Neural cell (in vitro differentiated cells): ENCODE data around the gene MSANTD7. TPM values are rescaled to one million over a fixed set of nuclear protein-coding genes. Genes with fewer than 3 reads are reported as not detected.

ENCODE experiments used
- H2AFZ ChIP-seq: fragments of 200-600, 300-800 bp; sonication (generic), shearing (Covaris generic); 2 replicates; pipeline ENCODE4 v1.6.0; 2014; ENCODE audit warnings: low read depth, mild to moderate bottlenecking, antibody characterized with exemption, low read length, moderate library complexity
- H3F3A ChIP-seq: fragments of 200-600 bp; shearing (Covaris generic); 2 replicates; pipeline ENCODE4 v1.6.1; 2016; ENCODE audit warnings: mild to moderate bottlenecking, moderate library complexity, mixed read lengths, antibody characterized with exemption, low read length; ENCODE audit not compliant: insufficient read depth, poor library complexity, severe bottlenecking
- H3K27ac ChIP-seq: fragments of 200-600, 300-800 bp; sonication (generic), shearing (Covaris generic); 2 replicates; pipeline ENCODE4 v1.5.1; 2014; ENCODE audit warnings: mild to moderate bottlenecking, low read length, moderate library complexity
- H3K27me3 ChIP-seq: fragments of 300-800, 200-600 bp; sonication (generic), shearing (Covaris generic); 2 replicates; pipeline ENCODE4 v1.6.0; 2014; ENCODE audit warnings: mild to moderate bottlenecking, low read depth, low read length, moderate library complexity; ENCODE audit not compliant: insufficient read depth
- H3K36me3 ChIP-seq: fragments of 300-800, 200-600 bp; sonication (generic), shearing (Covaris generic); 2 replicates; pipeline ENCODE4 v1.5.1; 2014; ENCODE audit warnings: mild to moderate bottlenecking, antibody characterized with exemption, low read length, moderate library complexity; ENCODE audit not compliant: insufficient read depth
- H3K4me2 ChIP-seq: fragments of 300-800, 200-600 bp; sonication (generic), shearing (Covaris generic); 2 replicates; pipeline ENCODE4 v1.6.0; 2014; ENCODE audit warnings: mild to moderate bottlenecking, low read length
- H3K4me3 ChIP-seq: fragments of 300-800, 200-600 bp; sonication (generic), shearing (Covaris generic); 2 replicates; pipeline ENCODE4 v1.5.1; 2014; ENCODE audit warnings: mild to moderate bottlenecking, low read length, moderate library complexity
- H3K79me2 ChIP-seq: fragments of 200-600 bp; shearing (Covaris generic); replicated peaks from 2 replicates; pipeline ENCODE4 v1.6.0; 2014; ENCODE audit warnings: mild to moderate bottlenecking, low read length, moderate library complexity; ENCODE audit not compliant: insufficient read depth
- H3K9ac ChIP-seq: fragments of 300-800, 200-600 bp; sonication (generic), shearing (Covaris generic); 2 replicates; pipeline ENCODE4 v1.6.1; 2016; ENCODE audit warnings: mild to moderate bottlenecking, low read length, mixed read lengths
- H3K9me2 ChIP-seq: fragments of 200-600 bp; shearing (Covaris generic); 2 replicates; pipeline ENCODE4 v1.6.1; 2016; ENCODE audit warnings: mild to moderate bottlenecking, low read length, mixed read lengths; ENCODE audit not compliant: insufficient read depth
- H3K9me3 ChIP-seq: fragments of 200-600, 300-800 bp; sonication (generic), shearing (Covaris generic); 2 replicates; pipeline ENCODE4 v1.6.1; 2016; ENCODE audit warnings: mild to moderate bottlenecking, mixed run types, low read length, moderate library complexity, mixed read lengths
- H4K20me1 ChIP-seq: fragments of 200-600 bp; shearing (Covaris generic); 2 replicates; pipeline ENCODE4 v1.6.1; 2016; ENCODE audit warnings: mild to moderate bottlenecking, mixed run types; ENCODE audit not compliant: insufficient read depth
- CTCF ChIP-seq: fragments of 450-650 bp; IDR thresholded peaks from 2 replicates; pipeline ENCODE4 v1.5.1; 2014; ENCODE audit warnings: antibody characterized with exemption, mild to moderate bottlenecking, moderate library complexity; ENCODE audit not compliant: poor library complexity, severe bottlenecking
- EP300 ChIP-seq: fragments of 450-650 bp; conservative IDR thresholded peaks from 2 replicates; pipeline ENCODE4 v1.6.1; 2014; ENCODE audit warnings: antibody characterized with exemption, mild to moderate bottlenecking, moderate library complexity; ENCODE audit not compliant: poor library complexity, severe bottlenecking
- EZH2 ChIP-seq: fragments of 200-600, 300-800 bp; shearing (Covaris generic), sonication (generic); IDR thresholded peaks from 2 replicates; pipeline ENCODE4 v1.6.1; 2014; ENCODE audit warnings: antibody characterized with exemption, low read length, borderline replicate concordance, mild to moderate bottlenecking; ENCODE audit not compliant: insufficient read depth, poor library complexity, severe bottlenecking
- MXI1 ChIP-seq: fragments of 450-650 bp; conservative IDR thresholded peaks from 2 replicates; pipeline ENCODE4 v1.6.1; 2014; ENCODE audit warnings: antibody characterized with exemption, mild to moderate bottlenecking; ENCODE audit not compliant: poor library complexity, severe bottlenecking
- POLR2AphosphoS5 ChIP-seq: IDR thresholded peaks from 2 replicates; pipeline ENCODE4 v1.6.1; 2012
- RAD21 ChIP-seq: fragments of 450-650 bp; conservative IDR thresholded peaks from 2 replicates; pipeline ENCODE4 v1.6.1; 2014; ENCODE audit warnings: antibody characterized with exemption, mild to moderate bottlenecking, moderate library complexity
- REST ChIP-seq: IDR thresholded peaks from 2 replicates; pipeline ENCODE4 v1.6.1; 2012; ENCODE audit warnings: borderline replicate concordance
- SMC3 ChIP-seq: fragments of 450-650 bp; conservative IDR thresholded peaks from 2 replicates; pipeline ENCODE4 v1.6.1; 2014; ENCODE audit warnings: antibody characterized with exemption, mild to moderate bottlenecking, moderate library complexity; ENCODE audit not compliant: poor library complexity
- TAF1 ChIP-seq: IDR thresholded peaks from 2 replicates; pipeline ENCODE4 v1.6.1; 2012; ENCODE audit warnings: low read depth
- polyA plus RNA-seq: library from polyadenylated mRNA; depleted of rRNA; stranded (reverse); fragments of >200 nt; gene quantifications from 2 replicates; pipeline ENCODE4 v1.2.3, GENCODE V29; 2014

The MSANTD7 gene
- polyA plus RNA-seq, 1 donor from 2014 or later: 21.1 TPM

- no peak for TF ChIP-seq EP300
- no peak for TF ChIP-seq TAF1
- no peak for TF ChIP-seq RAD21
- no peak for TF ChIP-seq EZH2
- no peak for TF ChIP-seq SMC3
- no peak for TF ChIP-seq REST
- no peak for TF ChIP-seq CTCF
- TF ChIP-seq POLR2AphosphoS5: no peak
- no peak for TF ChIP-seq MXI1
- H3K9ac ChIP-seq: no peak overlapping the region
- H3K9me2 ChIP-seq: no peaks in the 10 kb centered on the region
- H3K9me3 ChIP-seq: no peaks in the 10 kb centered on the region
- no peaks in the 10 kb centered on the region for H3F3A ChIP-seq
- H3K79me2 ChIP-seq: no peaks in the 10 kb centered on the region
- H3K27ac ChIP-seq: no peak overlapping the region
- H2AFZ ChIP-seq: no peak overlapping the region
- no peaks in the 10 kb centered on the region for H4K20me1 ChIP-seq
- no peak overlapping the region for H3K4me3 ChIP-seq
- H3K27me3 ChIP-seq: no peaks in the 10 kb centered on the region
- H3K4me2 ChIP-seq: no peak overlapping the region
- no peaks in the 10 kb centered on the region for H3K36me3 ChIP-seq
Observed at GRCh38 chr10:14798636-14799035, 39.5 kb upstream of the MSANTD7 start.

GRCh38 chr10:14800397-14800796, 37.7 kb upstream of the MSANTD7 start:
- H4K20me1 ChIP-seq: no peaks in the 10 kb centered on the region
- no peaks in the 10 kb centered on the region for H3K27me3 ChIP-seq
- TF ChIP-seq CTCF: no peak
- TF ChIP-seq SMC3: no peak
- no peaks in the 10 kb centered on the region for H3K9me2 ChIP-seq
- H3K9me3 ChIP-seq: no peaks in the 10 kb centered on the region
- no peak overlapping the region for H3K9ac ChIP-seq
- H3K4me2 ChIP-seq: no peak overlapping the region
- no peaks in the 10 kb centered on the region for H3K36me3 ChIP-seq
- no peak overlapping the region for H3K27ac ChIP-seq
- no peaks in the 10 kb centered on the region for H3F3A ChIP-seq
- no peaks in the 10 kb centered on the region for H3K79me2 ChIP-seq
- no peak overlapping the region for H3K4me3 ChIP-seq
- no peak overlapping the region for H2AFZ ChIP-seq
